Trophoblast cell (in vitro differentiated cells and primary cell): ENCODE results near the gene ZNF165.

Experiments used
- DNase-seq, 2 donors: peaks; one replicate each; pipeline ENCODE4 v3.0.0-alpha.2; 2016
- H2AFZ ChIP-seq: 2 replicates; pipeline ENCODE4 v1.6.1; 2013; ENCODE audit warnings: low read length, moderate library complexity, mild to moderate bottlenecking; ENCODE audit not compliant: insufficient read depth, poor library complexity
- H2AK5ac ChIP-seq: 2 replicates; pipeline ENCODE4 v1.6.1; 2013; ENCODE audit warnings: mild to moderate bottlenecking, low read length
- H2BK120ac ChIP-seq: 2 replicates; pipeline ENCODE4 v1.6.1; 2013; ENCODE audit warnings: low read length, mild to moderate bottlenecking, moderate library complexity; ENCODE audit not compliant: insufficient read depth, poor library complexity
- H2BK12ac ChIP-seq: 2 replicates; pipeline ENCODE4 v1.6.1; 2013; ENCODE audit warnings: mild to moderate bottlenecking, low read length, moderate library complexity
- H2BK5ac ChIP-seq: 2 replicates; pipeline ENCODE4 v1.6.1; 2013; ENCODE audit warnings: low read length, low read depth, moderate library complexity, mild to moderate bottlenecking; ENCODE audit not compliant: poor library complexity
- H3K14ac ChIP-seq: 2 replicates; pipeline ENCODE4 v1.6.1; 2013; ENCODE audit warnings: mild to moderate bottlenecking, low read length
- H3K18ac ChIP-seq: 2 replicates; pipeline ENCODE4 v1.6.1; 2013; ENCODE audit warnings: mild to moderate bottlenecking, low read length
- H3K23ac ChIP-seq: 2 replicates; pipeline ENCODE4 v1.6.1; 2013; ENCODE audit warnings: low read length
- H3K27ac ChIP-seq: 2 replicates; pipeline ENCODE4 v1.5.1; 2013; ENCODE audit warnings: low read depth, mild to moderate bottlenecking, inconsistent platforms, low read length, moderate library complexity
- H3K27me3 ChIP-seq: 2 replicates; pipeline ENCODE4 v1.6.1; 2013; ENCODE audit warnings: inconsistent platforms, mild to moderate bottlenecking, low read length, moderate library complexity; ENCODE audit not compliant: insufficient read depth
- H3K36me3 ChIP-seq, 2 experiments: 1 replicate in 1 of 2; 2 replicates in 1 of 2; pipeline ENCODE4 v1.6.1; 2013; ENCODE audit warnings: low read length in 2 of 2, mild to moderate bottlenecking in 2 of 2, moderate library complexity in 1 of 2; ENCODE audit not compliant: insufficient read depth in 2 of 2, control insufficient read depth in 1 of 2
- H3K4ac ChIP-seq: 2 replicates; pipeline ENCODE4 v1.6.1; 2013; ENCODE audit warnings: low read depth, mild to moderate bottlenecking, low read length, moderate library complexity
- H3K4me1 ChIP-seq, 2 experiments: 1 replicate in 1 of 2; 2 replicates in 1 of 2; pipeline ENCODE4 v1.6.1; 2013; ENCODE audit warnings: low read length in 2 of 2, mild to moderate bottlenecking in 2 of 2, moderate library complexity in 1 of 2; ENCODE audit not compliant: insufficient read depth in 2 of 2, control insufficient read depth in 1 of 2
- H3K4me2 ChIP-seq: 2 replicates; pipeline ENCODE4 v1.6.1; 2013; ENCODE audit warnings: inconsistent platforms, mild to moderate bottlenecking, low read length, moderate library complexity
- H3K4me3 ChIP-seq: 2 replicates; pipeline ENCODE4 v1.5.1; 2013; ENCODE audit warnings: mild to moderate bottlenecking, low read depth, low read length, inconsistent platforms
- H3K79me1 ChIP-seq: one replicate; pipeline ENCODE4 v1.6.1; 2013; ENCODE audit warnings: low read length
- H3K79me2 ChIP-seq: 2 replicates; pipeline ENCODE4 v1.6.1; 2013; ENCODE audit warnings: low read length, mild to moderate bottlenecking; ENCODE audit not compliant: control insufficient read depth, insufficient read depth, poor library complexity
- H3K9ac ChIP-seq: 2 replicates; pipeline ENCODE4 v1.6.1; 2013; ENCODE audit warnings: mild to moderate bottlenecking, low read length
- H3K9me3 ChIP-seq: 2 replicates; pipeline ENCODE4 v1.6.1; 2013; ENCODE audit warnings: low read depth, mild to moderate bottlenecking, control low read depth, inconsistent platforms, low read length; ENCODE audit not compliant: insufficient read depth
- H4K12ac ChIP-seq: 2 replicates; pipeline ENCODE4 v1.6.1; 2013; ENCODE audit warnings: low read depth, mild to moderate bottlenecking, low read length, moderate library complexity
- H4K8ac ChIP-seq: 2 replicates; pipeline ENCODE4 v1.6.1; 2013; ENCODE audit warnings: low read depth, mild to moderate bottlenecking, low read length, moderate library complexity
- H4K91ac ChIP-seq: one replicate; pipeline ENCODE4 v1.6.1; 2013; ENCODE audit warnings: low read depth, mild to moderate bottlenecking, low read length, moderate library complexity
- WGBS: extraction: QIAGEN DNeasy Blood & Tissue Kit; methylation state at CpG from one replicate; pipeline ENCODE4 v1.1.7; 2013; ENCODE audit warnings: missing lambda C conversion rate; ENCODE audit not compliant: insufficient read length, insufficient coverage; ENCODE audit errors: extremely low coverage; 5-methylcytosine and 5-hydroxymethylcytosine counted together

The ZNF165 gene

DNA sequence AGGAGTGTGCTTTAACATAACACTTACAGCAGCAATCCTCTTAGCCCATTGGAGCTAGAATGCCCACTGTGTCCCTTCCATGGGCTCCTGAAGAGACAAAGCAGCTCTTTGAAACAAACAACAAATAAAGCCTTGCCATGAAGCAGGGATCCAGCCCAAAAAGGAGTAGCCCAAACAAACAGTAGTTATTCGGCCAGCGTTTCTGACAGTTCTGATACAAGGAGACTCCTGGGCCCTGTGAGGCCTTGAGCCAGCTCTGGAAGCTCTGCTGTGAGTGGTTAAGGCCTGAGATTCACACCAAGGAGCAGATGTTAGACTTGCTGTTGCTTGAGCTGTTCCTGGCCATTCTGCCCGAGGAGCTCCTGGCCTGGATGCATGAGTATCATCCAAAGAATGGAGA, 27.1 kb downstream of the ZNF165 start:
- Histone ChIP-seq H3K4me1 (peaks cover 0 to 3% of the 10 kb centered on the region in 2 experiments), H3K18ac (no peak overlapping the region), H3K9me3 (no peaks in the 10 kb centered on the region), H3K14ac (no peak overlapping the region), H3K4me2 (no peak overlapping the region), H3K27me3 (no peaks in the 10 kb centered on the region), H4K8ac (no peak overlapping the region), H2AFZ (no peak overlapping the region), H2BK5ac (no peak overlapping the region), H2AK5ac (no peak overlapping the region), H3K23ac (no peak overlapping the region), H3K79me1 (peaks cover 8% of the 10 kb centered on the region), H4K12ac (no peak overlapping the region), H2BK120ac (no peak overlapping the region), H4K91ac (no peak overlapping the region), H3K27ac (no peak overlapping the region), H3K79me2 (peaks cover 2% of the 10 kb centered on the region), H2BK12ac (no peak overlapping the region), H3K4me3 (no peak overlapping the region), H3K4ac (no peak overlapping the region), H3K36me3 (no peaks in the 10 kb centered on the region), H3K9ac (no peak overlapping the region)
- no peak for DNase-seq
- WGBS = no CpG with 5 or more reads among the region's 3 CpGs

- Histone ChIP-seq H4K91ac (no peak overlapping the region), H3K79me2 (no peaks in the 10 kb centered on the region), H2AFZ (no peak overlapping the region), H4K12ac (no peak overlapping the region), H3K14ac (no peak overlapping the region), H3K18ac (no peak overlapping the region), H3K27ac (no peak overlapping the region), H2AK5ac (no peak overlapping the region), H3K27me3 (no peaks in the 10 kb centered on the region), H3K4ac (no peak overlapping the region), H3K79me1 (no peaks in the 10 kb centered on the region), H2BK120ac (no peak overlapping the region), H3K23ac (no peak overlapping the region), H3K9me3 (no peaks in the 10 kb centered on the region), H3K4me3 (no peak overlapping the region), H2BK12ac (no peak overlapping the region), H3K4me1 (no peaks in the 10 kb centered on the region), H2BK5ac (no peak overlapping the region), H3K9ac (no peak overlapping the region), H4K8ac (no peak overlapping the region), H3K4me2 (no peak overlapping the region), H3K36me3 (peaks cover 0 to 6% of the 10 kb centered on the region in 2 experiments)
- no peak for DNase-seq
- no CpG with 5 or more reads among the region's 3 CpGs for WGBS
Measured at GRCh38 chr6:28111964-28112363, 31.6 kb downstream of the ZNF165 start.

- H4K8ac ChIP-seq = no peak overlapping the region
- WGBS = no CpG with 5 or more reads among the region's 2 CpGs
Measured at GRCh38 chr6:28115799-28116198, 35.4 kb downstream of the ZNF165 start.

DNA sequence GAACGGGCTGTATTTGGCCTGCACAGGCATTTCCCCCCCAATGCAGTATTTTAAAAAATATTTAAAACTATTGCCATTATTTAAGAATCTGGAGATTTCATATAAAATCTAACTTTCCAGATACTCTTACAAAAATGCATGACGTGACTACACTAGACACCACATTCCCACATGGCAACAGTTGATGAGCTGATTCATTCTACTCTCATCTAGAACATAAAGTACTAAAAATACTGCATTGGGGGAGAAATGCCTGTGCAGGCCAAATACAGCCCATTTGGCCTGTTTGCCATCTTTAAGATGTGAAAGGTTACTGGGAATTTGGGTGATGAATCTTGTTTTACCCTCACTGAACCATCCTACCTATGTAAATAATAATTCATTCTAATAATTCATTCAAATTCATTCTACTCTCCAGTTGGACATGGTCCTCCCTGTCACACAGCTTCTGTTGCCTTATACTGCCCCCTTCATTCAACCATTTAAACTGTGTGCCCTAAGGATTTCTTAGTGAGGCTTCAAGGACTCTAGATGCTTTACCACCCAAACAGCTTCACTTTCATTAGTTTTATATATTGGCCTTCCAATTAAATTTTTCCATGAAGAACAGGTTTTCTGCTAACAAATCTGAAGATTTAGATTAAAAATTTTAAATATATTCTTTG, 37.1 kb downstream of the ZNF165 start:
- Histone ChIP-seq H4K8ac (no peak overlapping the region), H3K79me1 (no peaks in the 10 kb centered on the region), H3K9me3 (no peaks in the 10 kb centered on the region), H3K4me2 (no peak overlapping the region), H4K12ac (no peak overlapping the region), H4K91ac (no peak overlapping the region), H2BK5ac (no peak overlapping the region), H3K9ac (no peak overlapping the region), H2BK120ac (no peak overlapping the region), H3K36me3 (peaks cover 3 to 12% of the 10 kb centered on the region in 2 experiments), H3K4ac (no peak overlapping the region), H2BK12ac (no peak overlapping the region), H3K27ac (no peak overlapping the region), H2AK5ac (no peak overlapping the region), H3K23ac (no peak overlapping the region), H2AFZ (no peak overlapping the region), H3K4me1 (no peaks in the 10 kb centered on the region), H3K27me3 (no peaks in the 10 kb centered on the region), H3K4me3 (no peak overlapping the region), H3K79me2 (no peaks in the 10 kb centered on the region), H3K18ac (no peak overlapping the region), H3K14ac (no peak overlapping the region)
- no peak for DNase-seq
- no CpG with 5 or more reads among the region's 2 CpGs for WGBS

More at GRCh38 chr6:28115799-28116198, 35.4 kb downstream of the ZNF165 start:
- no peak for DNase-seq
- Histone ChIP-seq H3K36me3 (peaks cover 0 to 10% of the 10 kb centered on the region in 2 experiments), H2AK5ac (no peak overlapping the region), H4K91ac (no peak overlapping the region), H3K4ac (no peak overlapping the region), H2BK120ac (no peak overlapping the region), H3K9ac (no peak overlapping the region), H4K12ac (no peak overlapping the region), H3K23ac (no peak overlapping the region), H3K14ac (no peak overlapping the region), H2BK12ac (no peak overlapping the region), H3K4me1 (no peaks in the 10 kb centered on the region), H3K9me3 (no peaks in the 10 kb centered on the region), H2BK5ac (no peak overlapping the region), H3K79me1 (no peaks in the 10 kb centered on the region), H3K4me3 (no peak overlapping the region), H3K27ac (no peak overlapping the region), H3K18ac (no peak overlapping the region), H3K79me2 (no peaks in the 10 kb centered on the region), H3K4me2 (no peak overlapping the region), H2AFZ (no peak overlapping the region), H3K27me3 (no peaks in the 10 kb centered on the region)
